ENCODE data around the gene ELOVL2.
"Not testable (repeated sequence)": the region's sequence is repeated elsewhere in the genome, so short reads cannot be mapped to it uniquely, and the experiment has no call there.

Gene ELOVL2

DNA sequence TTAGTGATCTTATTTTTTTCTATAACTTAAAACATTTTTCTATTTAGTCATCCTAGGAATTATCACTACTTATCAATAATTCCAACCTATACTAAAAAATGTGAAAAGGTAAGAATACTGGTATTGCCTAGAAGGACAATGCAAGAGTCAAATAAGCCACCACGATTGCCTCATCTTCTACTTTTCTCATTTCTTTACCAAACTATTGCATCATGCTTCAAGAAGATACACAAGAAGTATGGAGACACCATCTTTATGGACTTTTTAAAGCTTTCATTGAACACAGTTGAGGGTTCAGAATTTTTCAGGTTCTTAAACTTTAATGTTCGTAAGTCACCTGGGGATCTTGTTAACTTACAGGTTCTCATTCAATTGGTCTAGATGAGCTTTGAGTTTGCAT is 25.9 kb downstream of the ELOVL2 start:
- no peak for DNase-seq

DNA sequence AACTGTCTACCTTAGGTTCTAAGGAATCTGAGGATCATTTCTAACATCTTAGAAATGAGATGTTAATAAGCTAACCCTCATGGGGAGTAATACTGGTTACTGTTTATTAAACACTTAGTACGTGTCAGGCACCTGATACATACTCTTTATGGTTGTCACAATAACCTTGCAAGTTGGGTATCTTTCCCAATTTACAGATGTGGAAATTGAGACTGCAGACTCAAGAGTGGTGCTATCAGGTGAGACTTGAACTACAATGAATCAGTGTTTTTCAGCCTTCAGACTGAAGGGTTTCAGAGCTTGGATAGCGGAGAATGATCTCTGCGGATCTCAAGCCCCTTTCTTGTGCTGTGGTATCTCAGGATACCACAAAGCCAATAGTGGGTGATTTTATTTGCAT is 27.0 kb downstream of the ELOVL2 start:
- no peak for DNase-seq

DNA sequence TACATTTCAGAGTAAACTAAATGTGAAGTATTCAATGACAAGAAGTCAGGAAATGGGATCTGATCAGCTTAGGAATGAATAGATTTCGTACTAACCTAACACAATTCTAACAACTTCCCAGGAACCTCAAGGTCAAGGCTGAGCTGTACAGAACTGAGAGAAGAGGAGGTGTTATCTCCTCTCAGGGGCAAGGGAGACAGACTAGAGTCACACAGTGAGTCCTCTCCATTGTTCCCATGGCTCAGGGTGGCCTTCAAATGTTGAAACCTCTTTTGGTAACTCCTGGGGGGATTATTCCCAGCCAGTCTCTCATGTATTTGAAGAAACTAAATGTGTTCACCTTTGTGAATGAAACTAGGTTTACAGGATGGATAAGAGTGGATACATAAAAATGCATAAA is 27.7 kb downstream of the ELOVL2 start:
- no peak for DNase-seq

DNA sequence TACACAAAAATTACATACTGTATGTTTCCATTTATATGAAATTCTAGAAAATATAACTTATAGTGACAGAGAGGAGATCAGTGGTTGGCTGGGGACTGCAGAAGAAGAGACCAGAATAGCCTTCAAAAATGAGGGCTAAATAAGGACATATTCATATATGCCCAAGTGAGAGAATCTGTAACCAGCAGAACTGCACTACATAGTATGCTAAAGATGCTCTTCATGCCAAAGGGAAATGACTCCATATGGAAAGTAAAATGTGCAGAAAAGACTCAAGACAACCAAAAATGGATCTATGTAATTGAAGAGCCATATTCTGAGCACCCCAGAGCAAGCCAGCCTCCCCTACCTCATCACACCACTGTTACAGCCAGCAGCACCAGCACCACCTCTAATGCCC is 29.0 kb downstream of the ELOVL2 start:
- no peak for DNase-seq

DNA sequence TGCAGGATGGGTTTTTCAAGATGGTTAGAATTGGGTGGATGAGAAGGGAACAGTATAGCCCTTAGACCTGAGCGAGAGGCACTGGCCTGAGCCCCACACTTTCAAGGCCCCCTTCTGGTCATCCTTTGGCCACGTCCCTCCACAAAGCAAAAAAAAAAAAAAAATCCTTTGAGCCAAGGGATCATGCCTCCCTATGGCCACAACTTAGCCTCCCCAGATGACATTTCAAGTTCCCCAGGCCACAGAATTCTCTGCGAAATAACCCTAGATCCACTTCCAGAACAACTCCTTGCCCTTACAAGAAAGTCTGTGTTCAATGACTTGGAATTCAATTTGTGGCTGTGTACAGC is 30.4 kb downstream of the ELOVL2 start:
- DNase-seq = no peak

DNA sequence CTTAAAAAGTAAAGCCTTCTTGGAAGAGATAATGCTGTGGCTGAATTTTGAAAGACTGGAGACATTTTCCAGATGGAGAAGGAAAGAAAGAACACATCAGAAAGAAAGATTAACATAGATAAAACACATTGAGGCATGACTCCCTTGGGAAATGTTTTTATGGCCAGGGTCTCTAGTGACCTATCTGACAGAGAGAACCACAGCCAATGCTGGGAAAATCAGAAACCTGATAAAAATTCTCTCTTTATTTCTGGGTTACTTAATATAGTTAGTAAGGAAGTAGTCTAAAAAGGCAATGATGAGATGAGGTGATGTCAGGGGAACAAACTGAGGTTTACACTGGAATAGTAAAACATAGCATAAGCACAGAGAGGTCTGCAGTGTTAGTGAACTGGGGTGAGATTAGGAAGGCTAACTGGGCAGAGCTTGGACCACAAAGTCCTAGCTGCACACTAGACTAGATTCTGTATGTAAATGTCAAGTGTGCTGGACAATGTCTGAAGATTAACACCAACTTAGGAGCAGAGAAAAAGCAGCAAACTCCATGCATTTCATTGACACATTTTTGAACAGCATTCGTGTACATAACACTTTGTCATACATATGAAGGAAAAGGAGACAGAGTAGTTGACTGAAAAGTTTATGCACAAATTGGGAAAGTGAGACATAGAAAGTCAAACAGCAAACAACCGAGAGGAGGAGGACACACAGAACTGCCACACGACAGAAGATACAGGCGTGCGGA is 31.0 kb downstream of the ELOVL2 start:
- no peak for DNase-seq

DNA sequence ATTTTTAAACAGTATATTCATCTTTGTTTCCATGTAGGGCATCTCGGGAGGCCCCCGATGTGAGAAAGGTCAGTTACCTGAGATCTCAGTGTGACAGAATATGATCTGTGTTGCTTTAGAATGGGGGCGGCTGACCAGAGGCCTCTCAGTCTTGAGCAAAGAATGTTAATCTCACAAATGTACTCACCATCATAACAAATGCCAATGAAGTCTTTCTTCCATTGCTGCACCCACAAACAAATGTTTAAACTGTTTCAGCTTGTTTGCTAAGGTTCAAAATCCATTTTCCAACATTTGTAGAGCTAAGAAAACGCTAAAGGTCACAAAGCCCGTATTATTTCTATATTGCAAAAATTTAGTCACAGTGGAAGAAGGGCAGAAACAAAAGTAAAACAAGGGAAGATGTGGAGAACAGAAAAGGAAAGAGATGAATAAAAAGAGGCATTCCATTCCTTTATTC is 31.8 kb downstream of the ELOVL2 start:
- no peak for DNase-seq

DNA sequence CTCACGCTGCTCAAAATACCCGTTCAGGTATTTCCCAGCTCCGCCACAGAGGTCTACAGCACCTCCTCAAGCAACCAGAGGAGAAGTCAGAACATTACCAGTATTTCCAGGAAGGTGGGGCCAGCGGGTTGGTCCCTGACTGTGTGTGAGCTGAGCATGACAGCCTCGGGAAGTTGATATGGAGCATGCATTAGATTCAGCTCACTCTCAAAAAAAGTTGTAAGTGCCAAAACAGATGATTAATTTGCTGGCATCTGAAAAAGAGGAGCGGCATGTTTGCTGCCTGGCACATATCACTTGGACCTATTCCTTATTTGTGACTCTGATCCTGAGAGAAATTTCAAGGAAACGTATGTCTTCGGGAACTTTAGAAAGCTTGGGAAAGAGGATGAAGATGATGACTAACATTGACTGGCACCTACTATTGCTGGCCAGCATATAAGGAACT is 32.3 kb downstream of the ELOVL2 start:
- no peak for DNase-seq

DNA sequence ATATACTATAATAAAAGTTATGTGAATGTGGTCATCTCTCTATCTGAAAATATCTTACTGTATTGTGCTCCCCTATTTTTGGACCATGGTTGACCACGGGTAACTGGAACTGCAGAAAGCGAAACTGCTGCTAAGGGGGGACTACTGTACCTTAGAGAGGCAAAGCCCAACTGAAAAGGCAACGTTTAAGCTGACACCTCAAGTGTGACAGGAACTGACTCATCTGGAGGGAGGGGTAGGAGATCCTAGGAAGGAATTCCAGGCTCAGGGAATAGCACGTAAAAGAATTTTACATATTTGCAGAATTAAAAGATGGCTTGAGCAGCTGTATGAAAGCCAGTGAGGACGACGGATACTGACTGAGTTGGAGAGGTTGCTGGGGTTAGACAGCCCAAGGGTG is 34.8 kb downstream of the ELOVL2 start:
- DNase-seq = no peak

DNA sequence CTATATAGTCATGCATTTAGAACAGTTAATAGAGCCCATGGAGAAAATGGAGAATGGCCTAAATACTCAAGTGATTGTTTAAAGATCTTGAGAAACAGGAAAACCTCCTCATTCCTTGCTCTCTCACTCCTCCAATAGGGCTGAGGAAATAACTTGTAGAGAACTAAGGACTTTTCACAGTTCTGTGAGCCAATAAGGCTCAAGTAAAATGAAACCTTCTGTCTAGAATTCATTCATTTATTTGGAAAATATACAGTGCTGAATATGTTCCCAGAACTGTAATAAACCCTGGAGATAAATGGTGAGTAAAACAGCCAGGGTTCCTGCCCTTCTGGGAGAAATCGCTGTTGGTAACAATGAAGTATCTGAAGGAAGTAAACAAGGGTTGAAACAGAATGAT is 35.3 kb downstream of the ELOVL2 start:
- DNase-seq = no peak

DNA sequence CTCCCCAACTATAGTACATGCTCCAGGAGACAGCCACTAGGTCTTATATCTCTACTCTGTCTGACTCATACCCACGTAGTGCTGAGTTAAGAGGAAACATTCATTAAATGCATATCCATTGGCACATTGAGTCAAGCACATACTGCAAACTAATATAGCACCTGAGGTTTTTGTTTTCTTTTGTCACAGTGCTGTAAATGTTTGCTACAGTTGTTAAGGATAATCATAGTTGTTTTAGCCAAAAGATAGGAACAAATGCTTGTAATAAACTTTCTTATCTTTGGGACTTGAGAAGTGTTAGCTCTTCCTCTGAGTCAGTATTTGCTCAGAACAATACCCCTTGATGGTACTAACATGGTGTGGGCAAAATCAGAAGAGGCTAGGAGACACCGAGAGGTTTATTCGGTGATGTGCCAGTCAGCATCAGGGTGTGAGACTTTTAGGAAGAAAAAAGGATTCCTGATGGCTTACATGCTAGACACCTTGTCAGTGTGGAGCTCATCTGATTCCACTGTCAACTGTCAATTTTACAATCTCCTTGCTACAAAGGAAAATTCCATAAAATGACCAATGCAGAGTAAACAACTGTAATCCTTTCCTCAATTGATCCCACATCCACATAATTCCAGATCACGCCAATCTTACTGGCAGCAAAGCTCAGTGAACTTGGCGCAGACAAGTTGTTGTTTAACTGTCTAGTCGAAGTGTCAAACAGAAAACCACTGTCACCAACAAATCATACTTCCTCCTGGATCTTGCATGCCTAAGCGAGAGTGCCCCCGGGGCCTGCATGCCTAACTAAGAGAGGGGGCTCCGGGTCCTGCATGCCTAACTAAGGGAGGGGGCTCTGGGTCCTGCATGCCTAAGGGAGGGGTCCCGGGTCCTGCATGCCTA is 36.1 kb downstream of the ELOVL2 start:
- DNase-seq = no peak

DNA sequence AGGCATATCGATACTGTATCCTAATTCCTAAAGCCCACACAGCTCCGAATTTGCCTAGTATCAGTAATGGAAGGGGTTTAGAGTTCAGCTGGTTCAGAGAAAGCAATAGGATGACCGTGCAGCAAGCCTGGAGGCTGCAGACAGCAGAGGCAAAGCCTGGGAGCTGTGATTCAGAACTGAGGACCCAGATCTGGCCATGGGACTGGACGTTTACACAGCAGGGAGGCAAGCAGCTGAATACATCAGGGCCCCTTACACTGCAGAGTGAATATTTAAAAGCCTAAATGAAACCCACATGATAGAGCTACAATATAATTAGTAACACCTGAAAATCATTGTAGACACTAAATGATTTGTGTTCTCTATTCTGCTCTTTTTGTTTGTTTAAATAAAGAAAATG is 38.0 kb downstream of the ELOVL2 start:
- no peak for DNase-seq

DNA sequence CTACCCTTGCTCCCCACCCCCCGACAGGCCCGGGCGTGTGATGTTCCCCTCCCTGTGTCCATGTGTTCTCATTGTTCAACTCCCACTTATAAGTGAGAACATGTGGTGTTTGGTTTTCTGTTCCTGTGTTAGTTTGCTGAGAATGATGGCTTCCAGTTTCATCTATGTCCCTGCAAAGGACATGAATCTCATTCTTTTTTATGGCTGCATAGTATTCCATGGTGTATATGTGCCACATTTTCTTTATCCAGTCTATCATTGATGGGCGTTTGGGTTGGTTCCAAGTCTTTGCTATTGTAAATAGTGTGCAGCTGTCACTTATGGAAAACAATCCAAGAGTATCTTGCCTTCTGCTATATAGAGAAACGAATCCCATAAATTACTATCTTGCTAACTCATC is 40.8 kb downstream of the ELOVL2 start:
- not testable (repeated sequence) for DNase-seq

DNA sequence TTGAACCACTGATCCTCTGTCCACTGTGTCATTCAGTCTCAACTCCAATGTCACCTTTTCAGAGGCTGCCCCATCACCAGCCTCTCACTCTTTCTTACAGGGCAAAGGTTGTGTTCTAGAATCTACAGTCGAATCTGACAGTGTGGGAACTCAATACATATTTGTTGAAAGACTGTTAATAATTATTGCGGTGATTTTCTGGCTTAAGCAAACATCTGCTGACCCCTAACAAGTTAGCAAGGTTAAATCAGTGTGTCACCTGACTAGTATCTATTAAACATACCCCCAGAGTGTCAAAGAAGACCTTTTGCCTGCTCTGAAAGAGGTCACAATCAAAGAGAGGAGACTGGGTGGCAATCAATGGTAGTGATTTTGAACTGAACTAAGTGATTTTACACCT is 41.9 kb downstream of the ELOVL2 start:
- DNase-seq = no peak

DNA sequence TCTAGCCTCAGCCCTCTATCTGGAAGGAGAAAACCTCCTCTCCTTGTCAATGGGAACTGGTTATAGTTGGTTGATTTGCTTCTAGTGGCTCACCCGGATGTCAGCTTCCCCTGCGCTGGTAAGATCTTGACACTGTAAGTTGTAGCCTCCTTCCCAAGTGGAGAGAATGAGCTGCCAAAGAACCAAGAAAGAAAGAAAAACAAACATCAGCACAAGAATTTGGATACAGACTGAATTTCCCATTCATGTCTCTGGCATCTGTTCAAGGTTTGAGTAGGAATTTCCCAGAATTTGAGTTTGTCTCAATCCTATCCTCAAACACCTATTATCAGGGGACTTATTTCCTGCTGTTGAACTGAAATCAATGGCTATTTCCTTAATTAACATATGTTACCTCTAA is 44.1 kb downstream of the ELOVL2 start:
- no peak for DNase-seq

DNA sequence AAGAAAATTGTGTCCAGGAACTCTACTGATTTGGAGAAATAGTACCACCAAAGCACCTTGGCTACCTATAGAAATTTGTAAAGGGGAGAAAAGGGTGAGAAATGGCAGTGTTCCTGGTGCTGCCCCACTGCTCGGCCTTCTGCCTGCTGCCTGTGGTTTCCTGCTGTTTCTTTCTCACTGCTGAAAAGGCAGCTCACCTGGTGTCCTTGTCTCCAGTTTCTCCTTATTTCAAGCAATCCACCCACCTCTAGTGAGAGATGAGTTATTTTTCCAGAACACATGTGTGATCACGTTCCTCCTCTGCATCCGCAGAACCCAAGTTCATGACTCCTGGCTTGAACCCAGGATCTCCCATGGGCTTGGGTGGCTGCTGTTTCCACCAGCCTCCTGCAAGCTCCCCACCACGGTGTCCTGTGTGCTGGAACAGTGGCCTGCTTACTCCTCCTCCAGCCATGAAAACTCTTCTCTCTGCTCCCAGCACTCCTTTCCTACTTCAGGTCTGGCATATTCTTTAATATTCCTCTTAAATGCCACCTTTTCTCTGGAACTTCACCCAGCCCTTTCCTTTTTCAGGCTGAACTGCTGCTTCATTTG is 48.9 kb downstream of the ELOVL2 start:
- DNase-seq = no peak

DNA sequence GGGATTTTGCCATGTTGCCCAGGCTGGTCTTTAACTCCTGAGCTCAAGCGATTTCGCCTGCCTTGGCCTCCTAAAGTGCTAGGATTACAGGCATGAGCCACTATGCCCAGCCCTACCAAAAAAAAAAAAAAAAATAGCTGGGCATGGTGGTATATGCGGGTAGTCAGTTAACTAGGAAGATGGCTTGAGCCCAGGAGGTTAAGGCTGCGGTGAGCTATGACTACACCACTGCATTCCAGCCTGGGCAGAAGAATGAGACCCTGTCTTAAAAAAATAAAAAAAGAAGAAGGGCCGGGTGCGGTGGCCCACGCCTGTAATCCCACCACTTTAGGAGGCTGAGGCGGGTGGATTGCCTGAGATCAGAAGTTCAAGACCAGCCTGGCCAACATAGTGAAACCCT is 50.2 kb downstream of the ELOVL2 start:
- DNase-seq = no peak

DNA sequence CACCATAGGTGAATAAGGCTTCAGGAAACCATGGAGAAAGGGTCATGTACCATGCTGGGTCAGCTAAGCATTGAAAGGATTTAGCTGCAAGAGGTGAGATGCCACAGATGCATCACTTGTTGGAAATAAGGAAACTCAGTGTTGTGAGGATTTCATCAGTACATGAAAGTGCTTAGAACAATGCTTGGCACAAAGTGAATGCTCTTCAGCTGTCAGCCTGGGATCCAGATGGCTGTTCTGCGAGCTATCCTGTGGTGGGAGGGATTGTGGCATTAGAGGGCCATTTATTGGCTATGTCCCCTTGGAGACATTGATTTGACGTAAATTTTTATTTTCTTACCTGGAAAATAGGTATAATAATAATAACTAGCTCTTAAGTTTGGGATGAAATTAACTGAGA is 53.0 kb downstream of the ELOVL2 start:
- no peak for DNase-seq

DNA sequence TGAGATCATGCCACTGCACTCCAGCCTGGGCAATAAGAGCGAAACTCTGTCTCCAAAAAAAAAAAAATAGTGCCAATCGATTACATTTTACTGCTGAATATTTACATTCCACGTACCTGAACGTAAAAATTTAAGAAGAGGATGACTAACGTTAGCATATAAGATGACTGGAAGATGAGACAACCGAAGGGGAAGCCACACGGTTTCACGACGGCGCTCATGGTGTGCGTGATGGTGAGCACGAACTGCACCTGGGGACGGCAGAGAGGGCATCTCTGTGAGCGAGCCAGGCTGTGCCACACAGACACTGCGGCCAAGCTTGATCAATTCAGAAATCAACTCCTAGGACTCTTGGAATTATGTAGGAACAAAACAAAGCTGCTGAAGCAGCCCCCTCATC is 54.5 kb downstream of the ELOVL2 start:
- no peak for DNase-seq

DNA sequence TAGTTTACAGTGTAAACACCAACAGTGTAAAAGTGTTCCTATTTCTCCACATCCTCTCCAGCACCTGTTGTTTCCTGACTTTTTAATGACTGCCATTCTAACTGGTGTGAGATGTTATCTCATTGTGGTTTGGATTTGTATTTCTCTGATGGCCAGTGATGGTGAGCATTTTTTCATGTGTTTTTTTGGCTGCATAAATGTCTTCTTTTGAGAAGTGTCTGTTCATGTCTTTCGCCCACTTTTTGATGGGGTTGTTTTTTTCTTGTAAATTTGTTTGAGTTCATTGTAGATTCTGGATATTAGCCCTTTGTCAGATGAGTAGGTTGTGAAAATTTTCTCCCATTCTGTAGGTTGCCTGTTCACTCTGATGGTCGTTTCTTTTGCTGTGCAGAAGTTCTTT is 59.1 kb downstream of the ELOVL2 start:
- DNase-seq = not testable (repeated sequence)

DNA sequence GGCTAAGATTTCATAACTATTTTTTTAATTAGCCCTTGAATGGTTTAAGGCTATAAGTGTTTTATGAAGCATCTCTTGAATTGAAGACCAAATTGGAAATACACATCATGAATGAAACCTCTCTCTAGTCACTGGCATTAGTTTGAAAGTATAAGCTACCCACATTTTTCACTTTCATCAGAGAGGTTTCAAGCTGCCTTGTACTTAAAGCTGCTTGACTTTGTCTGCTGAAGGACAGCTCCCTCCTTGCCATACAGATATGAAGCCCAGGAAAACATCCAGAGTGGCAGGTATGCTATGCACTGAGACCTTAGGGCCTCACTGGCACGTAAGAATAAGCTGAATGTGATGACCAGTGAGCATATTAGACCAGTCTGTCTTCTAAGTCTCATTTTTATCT is 62.7 kb downstream of the ELOVL2 start:
- no peak for DNase-seq

DNA sequence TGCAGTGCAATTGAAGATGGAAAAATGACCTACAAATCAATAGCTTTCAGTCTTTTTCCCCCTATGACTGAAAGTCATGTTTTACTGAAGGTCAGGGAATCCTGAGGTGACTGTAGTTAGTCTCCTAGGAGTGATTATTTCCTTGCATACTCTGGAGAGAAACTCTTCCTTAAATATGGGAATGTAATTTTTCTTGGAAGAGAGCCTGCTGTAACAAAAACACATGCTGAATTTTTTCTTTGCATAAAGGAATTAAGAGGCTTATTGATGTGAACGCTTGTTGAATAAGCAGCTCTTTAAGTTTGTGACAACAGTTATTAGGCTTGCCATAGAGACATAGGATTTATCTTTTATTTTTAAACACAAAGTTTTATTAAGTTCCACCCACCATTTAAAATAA is 64.5 kb downstream of the ELOVL2 start:
- no peak for DNase-seq

DNA sequence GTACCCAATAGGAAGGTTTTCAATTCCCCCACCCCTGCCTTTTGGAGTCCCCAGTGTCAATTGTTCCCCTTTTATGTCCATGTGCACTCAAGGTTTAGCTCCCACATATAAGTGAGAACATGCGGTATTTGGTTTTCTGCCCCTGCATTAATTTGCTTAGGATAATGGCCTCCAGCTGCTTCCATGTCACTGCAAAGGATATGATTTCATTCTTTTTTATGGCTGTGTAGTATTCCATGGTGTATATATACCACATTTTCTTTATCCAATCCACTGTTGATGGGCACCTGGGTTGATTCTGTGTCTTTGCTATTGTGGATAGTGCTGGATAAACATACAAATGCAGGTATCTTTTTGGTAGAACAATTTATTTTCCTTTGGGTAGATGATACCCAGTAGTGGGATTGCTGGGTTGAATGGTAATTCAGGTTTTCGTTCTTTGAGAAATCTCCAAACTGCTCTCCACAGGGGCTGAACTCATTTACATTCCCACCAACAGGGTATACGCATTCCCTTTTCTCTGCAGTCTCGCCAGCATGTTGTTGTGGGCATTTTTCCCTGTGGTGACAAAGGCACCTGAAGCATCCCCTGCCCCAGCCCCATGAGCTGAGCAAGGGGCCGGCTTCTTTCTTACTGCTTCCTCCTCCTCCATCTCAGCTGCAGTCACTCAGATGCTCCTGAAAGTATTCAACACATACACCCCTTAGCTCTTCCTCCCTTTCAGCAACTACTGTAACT is 66.7 kb downstream of the ELOVL2 start:
- no peak for DNase-seq

All from SIG-M5 (cell line).